DOHH2 (cell line): ENCODE results near the gene KRTAP4-3.
"Not testable (repeated sequence)": the region's sequence is repeated elsewhere in the genome, so short reads cannot be mapped to it uniquely, and the experiment has no call there.

Experiments used
- H3F3A ChIP-seq: fragments of 200-600 bp; sonication (generic), shearing (Covaris generic); 2 replicates; pipeline ENCODE4 v1.6.0; 2016; ENCODE audit warnings: antibody characterized with exemption, mild to moderate bottlenecking; ENCODE audit not compliant: control insufficient read depth, insufficient read depth
- H3K27ac ChIP-seq: fragments of 200-600 bp; sonication (generic); 2 replicates; pipeline ENCODE4 v1.5.1; 2014; ENCODE audit warnings: low read depth, mild to moderate bottlenecking, low read length, moderate library complexity
- H3K27me3 ChIP-seq: fragments of 200-600 bp; sonication (generic); 2 replicates; pipeline ENCODE4 v1.6.1; 2014; ENCODE audit warnings: mild to moderate bottlenecking, low read length, mixed read lengths; ENCODE audit not compliant: control insufficient read depth
- H3K36me3 ChIP-seq: fragments of 200-600 bp; sonication (generic); 2 replicates; pipeline ENCODE4 v1.6.1; 2014; ENCODE audit warnings: mild to moderate bottlenecking, low read length, moderate library complexity, mixed read lengths; ENCODE audit not compliant: control insufficient read depth
- H3K4me1 ChIP-seq: fragments of 200-600 bp; sonication (generic); 2 replicates; pipeline ENCODE4 v1.6.1; 2014; ENCODE audit warnings: mild to moderate bottlenecking, low read length, mixed read lengths; ENCODE audit not compliant: control insufficient read depth
- H3K4me2 ChIP-seq: fragments of 200-600 bp; sonication (generic); 2 replicates; pipeline ENCODE4 v1.6.0; 2014; ENCODE audit warnings: mild to moderate bottlenecking, low read length, moderate library complexity
- H3K4me3 ChIP-seq: fragments of 200-600 bp; sonication (generic); 2 replicates; pipeline ENCODE4 v1.5.1; 2014; ENCODE audit warnings: mild to moderate bottlenecking, low read length, mixed read lengths
- H3K79me2 ChIP-seq: fragments of 200-600 bp; sonication (generic); 2 replicates; pipeline ENCODE4 v1.6.1; 2014; ENCODE audit warnings: mild to moderate bottlenecking, low read length, mixed read lengths; ENCODE audit not compliant: control insufficient read depth
- H3K9me2 ChIP-seq: fragments of 200-600 bp; sonication (generic); replicated peaks from 2 replicates; pipeline ENCODE4 v1.6.1; 2014; ENCODE audit warnings: mild to moderate bottlenecking, low read length, mixed read lengths; ENCODE audit not compliant: control insufficient read depth
- H3K9me3 ChIP-seq: fragments of 200-600 bp; sonication (generic); 2 replicates; pipeline ENCODE4 v1.6.1; 2014; ENCODE audit warnings: antibody characterized with exemption, low read length, mixed read lengths; ENCODE audit not compliant: control insufficient read depth, insufficient read depth
- H4K20me1 ChIP-seq: fragments of 200-600 bp; sonication (generic); 2 replicates; pipeline ENCODE4 v1.6.0; 2014; ENCODE audit warnings: low read depth, mild to moderate bottlenecking, antibody characterized with exemption, low read length, moderate library complexity; ENCODE audit not compliant: control insufficient read depth, insufficient read depth
- CTCF ChIP-seq: fragments of 200-600 bp; sonication (generic); IDR thresholded peaks from one replicate; pipeline ENCODE4 v1.5.1; 2014; ENCODE audit warnings: antibody characterized with exemption, mild to moderate bottlenecking, low read depth, low read length; ENCODE audit not compliant: poor library complexity, severe bottlenecking
- EZH2phosphoT487 ChIP-seq: fragments of 200-600 bp; sonication (generic); IDR thresholded peaks from 2 replicates; pipeline ENCODE4 v1.6.1; 2017; ENCODE audit warnings: borderline replicate concordance, mild to moderate bottlenecking, antibody characterized with exemption, low read length, moderate library complexity, mixed read lengths

Gene KRTAP4-3

GRCh38 chr17:41118721-41119120 lies 49.3 kb downstream of the KRTAP4-3 start:
- H3F3A ChIP-seq = peaks cover 18% of the 10 kb centered on the region
- no peaks in the 10 kb centered on the region for H3K79me2 ChIP-seq
- no peak for TF ChIP-seq EZH2phosphoT487
- TF ChIP-seq CTCF = no peak
- H3K4me1 ChIP-seq = peaks cover 82% of the 10 kb centered on the region
- H3K36me3 ChIP-seq = peaks cover 13% of the 10 kb centered on the region
- peaks cover 17% of the 10 kb centered on the region for H3K9me3 ChIP-seq
- no peak overlapping the region for H3K4me2 ChIP-seq
- no peaks in the 10 kb centered on the region for H4K20me1 ChIP-seq
- H3K4me3 ChIP-seq = no peak overlapping the region
- H3K27me3 ChIP-seq = no peaks in the 10 kb centered on the region
- H3K27ac ChIP-seq = peak overlapping the region; percentile 91
- H3K9me2 ChIP-seq = no peaks in the 10 kb centered on the region

- not testable (repeated sequence) for H3K4me3 ChIP-seq, H3K79me2 ChIP-seq, H3K27me3 ChIP-seq, H4K20me1 ChIP-seq, H3K9me2 ChIP-seq
- peaks cover 15% of the 10 kb centered on the region for H3F3A ChIP-seq
- peak within 1 kb of the TSS; percentile 91 for H3K27ac ChIP-seq
- H3K4me1 ChIP-seq = peaks cover 75% of the 10 kb centered on the region
- H3K9me3 ChIP-seq = peaks cover 17% of the 10 kb centered on the region
- peaks cover 13% of the 10 kb centered on the region for H3K36me3 ChIP-seq
- H3K4me2 ChIP-seq = 0 out of 2 replicates have a peak within 1 kb of the TSS, but pooled peaks have one; percentile 55
Observed at GRCh38 chr17:41117846-41118386, 50.1 kb downstream of the KRTAP4-3 start, which contains the start of gene KRTAP4-11. KRTAP4-11 (minus strand) TSS chr17:41118373; CDS start chr17:41118315, 58 bp downstream.
